Activated B cell treated with CpG ODN at 0.5 μM for 24 hours (primary cell): Measurements from ENCODE around the gene STRAP. TPM values are rescaled to one million over a fixed set of nuclear protein-coding genes. Genes with fewer than 3 reads are reported as not detected.
A peak's percentile ranks its signal among the peaks of the same experiment; 100 is the strongest.
"Not testable (repeated sequence)": the region's sequence is repeated elsewhere in the genome, so short reads cannot be mapped to it uniquely, and the experiment has no call there.

ENCODE experiments used
- ATAC-seq: fragments of 200-7000 bp; cut with Tn5 transposase; one replicate; pipeline ENCODE4 v1.10.0; 2021; ENCODE audit warnings: low read depth, mild to moderate bottlenecking, moderate library complexity
- CTCF ChIA-PET: fragments of 350-600 bp; sonication (Branson Sonifier 250); formaldehyde crosslinking; loops from one replicate; lab custom pipeline; 2021; ENCODE audit warnings: antibody characterized with exemption; lab: Charles Lee
- POLR2A ChIA-PET: fragments of 350-600 bp; sonication (Branson Sonifier 250); formaldehyde crosslinking; loops from one replicate; lab custom pipeline; 2021; ENCODE audit warnings: antibody characterized with exemption; lab: Charles Lee
- DNase-seq: peaks from one replicate; pipeline ENCODE4 v3.0.0; 2022
- H3K27ac Mint-ChIP-seq: one replicate; pipeline ENCODE4 v1.8.0; 2020; ENCODE audit warnings: mixed read lengths
- H3K27me3 Mint-ChIP-seq: one replicate; pipeline ENCODE4 v1.8.0; 2021; ENCODE audit warnings: mixed read lengths
- H3K36me3 Mint-ChIP-seq: one replicate; pipeline ENCODE4 v1.8.0; 2021; ENCODE audit warnings: low read depth, mixed read lengths
- H3K4me1 Mint-ChIP-seq: one replicate; pipeline ENCODE4 v1.8.0; 2021; ENCODE audit warnings: mixed read lengths
- H3K4me3 Mint-ChIP-seq: one replicate; pipeline ENCODE4 v1.8.0; 2020; ENCODE audit warnings: mild to moderate bottlenecking, mixed read lengths
- H3K9me3 Mint-ChIP-seq: one replicate; pipeline ENCODE4 v1.8.0; 2020; ENCODE audit warnings: mixed read lengths
- CTCF ChIP-seq: fragments of 200-600 bp; IDR thresholded peaks from one replicate; pipeline ENCODE4 v1.8.0; 2022; ENCODE audit warnings: antibody characterized with exemption, mild to moderate bottlenecking
- intact Hi-C: fragments of 100-400 bp; cut with micrococcal nuclease; formaldehyde crosslinking; loops from one replicate; pipeline ENCODE4 v1.15.1; 2024
- total RNA-seq: library from RNA; stranded (reverse); gene quantifications from 2 replicates; pipeline ENCODE4 v1.2.3, GENCODE V29; 2022

The STRAP gene
- total RNA-seq, 1 donor from 2014 or later, result 82.3 TPM

GRCh38 chr12:15904378-15904920, 22.3 kb downstream of the STRAP start:
- Mint-ChIP-seq H3K9me3 (no peaks in the 10 kb centered on the region), H3K27me3 (no peaks in the 10 kb centered on the region), H3K4me3 (no peak overlapping the region), H3K27ac (no peak overlapping the region), H3K4me1 (no peaks in the 10 kb centered on the region), H3K36me3 (peaks cover 51% of the 10 kb centered on the region)
- CTCF ChIA-PET, result interaction anchor here (0.6 kb wide), 1 partner anchor 23 kb away, joined by 3 read pairs; no protein-coding TSS in a partner anchor
- POLR2A ChIA-PET, result no interaction called here
- intact Hi-C loops, result no loop called here
- TF ChIP-seq CTCF, result no peak
- ATAC-seq (no peak), DNase-seq (no peak)

GRCh38 chr12:15910468-15910863, 28.3 kb downstream of the STRAP start:
- intact Hi-C loops, result loop anchor here (2.0 kb wide), 1 partner anchor 14 kb away; no protein-coding TSS in a partner anchor
- Mint-ChIP-seq H3K36me3 (peaks cover 2% of the 10 kb centered on the region), H3K4me3 (peak overlapping the region; percentile 86), H3K27ac (peak overlapping the region; percentile 71), H3K4me1 (peaks cover 20% of the 10 kb centered on the region), H3K9me3 (no peaks in the 10 kb centered on the region), H3K27me3 (no peaks in the 10 kb centered on the region)
- ChIA-PET CTCF (interaction anchor here (0.7 to 2.4 kb wide), 7 partner anchors 12 to 387 kb away, joined by 3 to 14 read pairs (median 5); no protein-coding TSS in a partner anchor), POLR2A (interaction anchor here (0.5 to 2.8 kb wide), 10 partner anchors 8 to 1344 kb away, joined by 3 to 19 read pairs (median 4); partner anchors contain the start of genes EPS8 and STRAP)
- no peak for TF ChIP-seq CTCF
- DNase-seq, result no peak
- no peak for ATAC-seq

- ATAC-seq, result peak; percentile 96
- Mint-ChIP-seq H3K4me1 (peaks cover 20% of the 10 kb centered on the region), H3K9me3 (no peaks in the 10 kb centered on the region), H3K27me3 (no peaks in the 10 kb centered on the region), H3K36me3 (peaks cover 2% of the 10 kb centered on the region), H3K4me3 (peak within 1 kb of the TSS; percentile 86), H3K27ac (peak within 1 kb of the TSS; percentile 83)
- no peak for TF ChIP-seq CTCF
- POLR2A ChIA-PET, result interaction anchor here (0.5 to 2.8 kb wide), 12 partner anchors 8 to 1344 kb away, joined by 3 to 19 read pairs (median 3); partner anchors contain the start of genes EPS8 and STRAP
- CTCF ChIA-PET, result interaction anchor here (0.7 to 2.4 kb wide), 7 partner anchors 12 to 388 kb away, joined by 3 to 14 read pairs (median 5); no protein-coding TSS in a partner anchor
- intact Hi-C loops, result loop anchor here (1.0 to 2.0 kb wide), 2 partner anchors 14 to 29 kb away; partner anchors contain the start of gene STRAP
- peak; percentile 69 for DNase-seq
Observed at GRCh38 chr12:15910864-15911721, 28.9 kb downstream of the STRAP start, which contains the start of gene DERA. TSS of gene DERA (plus strand) at chr12:15911332. CDS start at chr12:15911384, 52 bp downstream.

- POLR2A ChIA-PET, result interaction anchor here (0.6 to 2.8 kb wide), 6 partner anchors 17 to 1240 kb away, joined by 3 to 19 read pairs (median 4); partner anchors contain the start of genes EPS8 and STRAP
- not testable (repeated sequence) for H3K27me3 Mint-ChIP-seq, ATAC-seq, H3K36me3 Mint-ChIP-seq, H3K9me3 Mint-ChIP-seq, DNase-seq
- Mint-ChIP-seq H3K4me1 (peaks cover 20% of the 10 kb centered on the region), H3K27ac (peak overlapping the region; percentile 83), H3K4me3 (peak overlapping the region; percentile 86)
- CTCF ChIA-PET, result interaction anchor here (2.4 kb wide), 1 partner anchor 13 kb away, joined by 14 read pairs; no protein-coding TSS in a partner anchor
- intact Hi-C loops, result loop anchor here (1.0 to 2.0 kb wide), 2 partner anchors 15 to 30 kb away; partner anchors contain the start of gene STRAP
Observed at GRCh38 chr12:15911931-15912330, 29.7 kb downstream of the STRAP start.

GRCh38 chr12:15914131-15914530, 31.9 kb downstream of the STRAP start:
- DNase-seq, H3K4me3 Mint-ChIP-seq, H3K27me3 Mint-ChIP-seq, ATAC-seq, intact Hi-C loops, CTCF ChIA-PET, H3K36me3 Mint-ChIP-seq, H3K9me3 Mint-ChIP-seq, H3K27ac Mint-ChIP-seq: not testable (repeated sequence)
- H3K4me1 Mint-ChIP-seq, result peaks cover 20% of the 10 kb centered on the region
- POLR2A ChIA-PET, result interaction anchor here (0.6 kb wide), 1 partner anchor 325 kb away, joined by 4 read pairs; no protein-coding TSS in a partner anchor
